GM23338 (cell line): ENCODE data around the gene SPDL1. TPM values are rescaled to one million over a fixed set of nuclear protein-coding genes. Genes with fewer than 3 reads are reported as not detected.

Experiments
- ATAC-seq: fragments of 200-7000 bp; cut with Tn5 transposase; 3 replicates; pipeline ENCODE4 v1.9.1; 2020
- DNase-seq: peaks from one replicate; pipeline ENCODE4 v3.0.0-alpha.2; 2015; ENCODE audit warnings: low spot score
- H2AFZ ChIP-seq: fragments of 200-600 bp; sonication (generic); 2 replicates; pipeline ENCODE4 v1.8.0; 2016; ENCODE audit warnings: antibody characterized with exemption, mild to moderate bottlenecking, moderate library complexity
- H3F3A ChIP-seq: fragments of 200-600 bp; sonication (generic); replicated peaks from 2 replicates; pipeline ENCODE4 v1.8.0; 2017; ENCODE audit warnings: antibody characterized with exemption, mixed run types, low read depth
- H3K27ac ChIP-seq: fragments of 200-600 bp; sonication (generic); 2 replicates; pipeline ENCODE4 v1.6.1; 2016; ENCODE audit warnings: low read depth
- H3K27me3 ChIP-seq: fragments of 200-600 bp; sonication (generic); 2 replicates; pipeline ENCODE4 v1.8.0; 2016; ENCODE audit warnings: mild to moderate bottlenecking, mixed run types, moderate library complexity; ENCODE audit not compliant: insufficient read depth
- H3K36me3 ChIP-seq: fragments of 200-600 bp; sonication (generic); 2 replicates; pipeline ENCODE4 v1.8.0; 2016; ENCODE audit warnings: mild to moderate bottlenecking; ENCODE audit not compliant: insufficient read depth
- H3K4me1 ChIP-seq: fragments of 200-600 bp; sonication (generic); 2 replicates; pipeline ENCODE4 v1.8.0; 2016; ENCODE audit warnings: mild to moderate bottlenecking, moderate library complexity; ENCODE audit not compliant: insufficient read depth
- H3K4me2 ChIP-seq: fragments of 200-600 bp; sonication (generic); 2 replicates; pipeline ENCODE4 v1.7.1; 2017; ENCODE audit warnings: mixed run types
- H3K4me3 ChIP-seq: fragments of 200-600 bp; sonication (generic); 2 replicates; pipeline ENCODE4 v1.6.1; 2016; ENCODE audit warnings: mixed run types
- H3K79me2 ChIP-seq: fragments of 200-600 bp; sonication (generic); replicated peaks from 2 replicates; pipeline ENCODE4 v1.8.0; 2017; ENCODE audit warnings: mild to moderate bottlenecking; ENCODE audit not compliant: insufficient read depth
- H3K9me2 ChIP-seq: fragments of 200-600 bp; sonication (generic); 2 replicates; pipeline ENCODE4 v1.8.0; 2017; ENCODE audit not compliant: insufficient read depth
- H4K20me1 ChIP-seq: fragments of 200-600 bp; sonication (generic); replicated peaks from 2 replicates; pipeline ENCODE4 v1.8.0; 2017; ENCODE audit warnings: mild to moderate bottlenecking; ENCODE audit not compliant: insufficient read depth
- H3K27ac Mint-ChIP-seq: 2 replicates; pipeline ENCODE4 v1.8.0; 2020; ENCODE audit warnings: inconsistent platforms, mild to moderate bottlenecking, moderate library complexity, mixed read lengths
- H3K27me3 Mint-ChIP-seq: 3 replicates; pipeline ENCODE4 v1.8.0; 2022; ENCODE audit warnings: low read depth, mild to moderate bottlenecking, moderate library complexity, mixed read lengths, inconsistent platforms; ENCODE audit not compliant: insufficient read depth, poor library complexity
- H3K36me3 Mint-ChIP-seq: 3 replicates; pipeline ENCODE4 v1.8.0; 2021; ENCODE audit warnings: low read depth, mild to moderate bottlenecking, inconsistent platforms, moderate library complexity, mixed read lengths
- H3K4me1 Mint-ChIP-seq: 3 replicates; pipeline ENCODE4 v1.8.0; 2020; ENCODE audit warnings: mild to moderate bottlenecking, inconsistent platforms, mixed read lengths
- H3K4me3 Mint-ChIP-seq: 3 replicates; pipeline ENCODE4 v1.8.0; 2021; ENCODE audit warnings: moderate library complexity, mild to moderate bottlenecking, inconsistent platforms, mixed read lengths
- H3K9me3 Mint-ChIP-seq: 3 replicates; pipeline ENCODE4 v1.8.0; 2020; ENCODE audit warnings: moderate library complexity, mild to moderate bottlenecking, inconsistent platforms, mixed read lengths
- CREB1 ChIP-seq: fragments of 250-450 bp; sonication (Bioruptor Pico); IDR thresholded peaks from 2 replicates; pipeline ENCODE4 v1.5.0; 2020; ENCODE audit warnings: low read depth, mild to moderate bottlenecking, moderate library complexity
- CTCF ChIP-seq, 2 experiments: fragments of 200-600 bp in 1 of 2; sonication (generic) in 1 of 2; conservative IDR thresholded peaks; 2 replicates each; pipeline versions ENCODE4 v1.5.1 to v1.6.1; 2016 to 2017; ENCODE audit warnings: antibody characterized with exemption in 2 of 2, low read depth in 2 of 2, mild to moderate bottlenecking in 2 of 2, moderate library complexity in 1 of 2
- EZH2 ChIP-seq: fragments of 200-600 bp; sonication (generic); IDR thresholded peaks from one replicate; pipeline ENCODE4 v1.8.0; 2017; ENCODE audit warnings: antibody characterized with exemption, mild to moderate bottlenecking, low read depth; ENCODE audit not compliant: unreplicated experiment
- JUNB ChIP-seq: IDR thresholded peaks from one replicate; pipeline ENCODE4 v1.6.1; 2016; ENCODE audit warnings: antibody characterized with exemption; ENCODE audit not compliant: unreplicated experiment
- NANOG ChIP-seq: IDR thresholded peaks from 2 replicates; pipeline ENCODE4 v1.6.1; 2016; ENCODE audit warnings: antibody characterized with exemption, borderline replicate concordance
- POLR2AphosphoS5 ChIP-seq: IDR thresholded peaks from 2 replicates; pipeline ENCODE4 v1.6.1; 2016; ENCODE audit warnings: antibody characterized with exemption, low read depth
- REST ChIP-seq: IDR thresholded peaks from one replicate; pipeline ENCODE4 v1.6.1; 2018; ENCODE audit warnings: antibody characterized with exemption; ENCODE audit not compliant: unreplicated experiment
- STAT1 ChIP-seq: IDR thresholded peaks from one replicate; pipeline ENCODE4 v1.6.1; 2016; ENCODE audit warnings: antibody characterized with exemption; ENCODE audit not compliant: unreplicated experiment
- ZNF114 ChIP-seq: fragments of 250-450 bp; sonication (Bioruptor Pico); IDR thresholded peaks from 2 replicates; pipeline ENCODE4 v1.5.0; 2020; ENCODE audit warnings: mild to moderate bottlenecking, moderate library complexity
- ZNF331 ChIP-seq: fragments of 250-450 bp; sonication (Bioruptor Pico); IDR thresholded peaks from 2 replicates; pipeline ENCODE4 v1.5.0; 2020; ENCODE audit warnings: low read depth, mild to moderate bottlenecking, moderate library complexity
- ZNF462 ChIP-seq: fragments of 250-450 bp; sonication (Bioruptor Pico); IDR thresholded peaks from 2 replicates; pipeline ENCODE4 v1.5.0; 2020; ENCODE audit warnings: mild to moderate bottlenecking, moderate library complexity
- polyA plus RNA-seq: library from polyadenylated mRNA; unstranded; fragments of >200 nt; fragmentation: Nextera tagmentation; extraction: Ambion mirVana; gene quantifications from 2 replicates; pipeline ENCODE4 v1.2.1, GENCODE V29; 2016
- total RNA-seq: library from RNA; depleted of rRNA; stranded (reverse); fragments of >200 nt; shearing (Covaris generic); gene quantifications from 2 replicates; pipeline ENCODE4 v1.2.3, GENCODE V29; 2014
- TF ChIP-seq, protein P1 (sequence below): IDR thresholded peaks from 2 replicates; pipeline ENCODE4 v1.6.1; 2016; ENCODE audit warnings: antibody characterized with exemption

SPDL1 gene
- total and polyA plus RNA-seq, 2 experiments from 2014 or later = 76.9 to 79.6 TPM

DNA sequence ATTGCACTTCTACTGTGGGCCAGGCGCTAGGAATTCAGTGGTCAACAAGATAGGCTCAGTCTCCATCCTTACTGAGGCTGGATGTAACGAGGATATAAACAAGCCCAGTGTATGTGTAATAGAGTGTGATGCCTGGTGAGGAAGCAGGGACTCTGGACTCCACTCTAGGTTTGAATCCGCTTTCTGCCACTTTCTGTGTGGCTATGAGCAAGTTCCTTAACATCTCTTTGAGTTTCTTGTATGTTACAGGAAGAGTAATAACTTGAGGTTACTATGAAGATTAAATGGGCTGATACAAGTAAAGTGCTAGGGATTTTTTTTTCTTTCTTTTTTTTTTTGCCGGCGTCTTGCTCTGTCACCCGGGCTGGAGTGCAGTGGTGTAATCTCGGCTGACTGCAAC, 65.9 kb downstream of the SPDL1 start:
- Mint-ChIP-seq H3K36me3 (no peaks in the 10 kb centered on the region), H3K27ac (no peak overlapping the region), H3K9me3 (no peaks in the 10 kb centered on the region), H3K4me1 (peaks cover 8% of the 10 kb centered on the region), H3K27me3 (no peaks in the 10 kb centered on the region), H3K4me3 (no peak overlapping the region)
- no peak for DNase-seq
- Histone ChIP-seq H4K20me1 (no peaks in the 10 kb centered on the region), H3K36me3 (no peaks in the 10 kb centered on the region), H3K9me2 (peaks cover 6% of the 10 kb centered on the region; the same call in 1 of the 2 replicates), H3K4me1 (peaks cover 7% of the 10 kb centered on the region; the same call in 1 of the 2 replicates), H3K27me3 (no peaks in the 10 kb centered on the region), H3K27ac (no peak overlapping the region), H2AFZ (no peak overlapping the region), H3K4me3 (no peak overlapping the region), H3K4me2 (no peak overlapping the region), H3F3A (no peaks in the 10 kb centered on the region), H3K79me2 (no peaks in the 10 kb centered on the region)
- ATAC-seq = no peak
- no peak for TF ChIP-seq REST
- TF ChIP-seq POLR2AphosphoS5 = no peak
- TF ChIP-seq STAT1 = no peak
- TF ChIP-seq ZNF331 (CRISPR knock-in tag) = no peak
- no peak for TF ChIP-seq NANOG
- TF ChIP-seq JUNB = no peak
- TF ChIP-seq, protein P1, sequence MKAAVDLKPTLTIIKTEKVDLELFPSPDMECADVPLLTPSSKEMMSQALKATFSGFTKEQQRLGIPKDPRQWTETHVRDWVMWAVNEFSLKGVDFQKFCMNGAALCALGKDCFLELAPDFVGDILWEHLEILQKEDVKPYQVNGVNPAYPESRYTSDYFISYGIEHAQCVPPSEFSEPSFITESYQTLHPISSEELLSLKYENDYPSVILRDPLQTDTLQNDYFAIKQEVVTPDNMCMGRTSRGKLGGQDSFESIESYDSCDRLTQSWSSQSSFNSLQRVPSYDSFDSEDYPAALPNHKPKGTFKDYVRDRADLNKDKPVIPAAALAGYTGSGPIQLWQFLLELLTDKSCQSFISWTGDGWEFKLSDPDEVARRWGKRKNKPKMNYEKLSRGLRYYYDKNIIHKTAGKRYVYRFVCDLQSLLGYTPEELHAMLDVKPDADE = no peak
- TF ChIP-seq CREB1 (CRISPR knock-in tag) = no peak
- no peak for TF ChIP-seq EZH2
- TF ChIP-seq CTCF (conservative IDR thresholded peaks at IDR 0.05; ENCODE audit: low read depth in 2 of 2) = no peak
- no peak for TF ChIP-seq ZNF462 (CRISPR knock-in tag)
- TF ChIP-seq ZNF114 (CRISPR knock-in tag) = no peak
